Activated CD8-positive, alpha-beta memory T cell treated with anti-CD3 and anti-CD28 coated beads for 48 hours (primary cell): Measurements from ENCODE around the gene CAND1.
A peak's percentile ranks its signal among the peaks of the same experiment; 100 is the strongest.

Experiments used
- DNase-seq, 3 experiments: peaks; one replicate each; pipeline ENCODE4 v3.0.0-alpha.2; 2020; ENCODE audit warnings: low read depth in 2 of 3, low spot score in 2 of 3

The CAND1 gene

DNA sequence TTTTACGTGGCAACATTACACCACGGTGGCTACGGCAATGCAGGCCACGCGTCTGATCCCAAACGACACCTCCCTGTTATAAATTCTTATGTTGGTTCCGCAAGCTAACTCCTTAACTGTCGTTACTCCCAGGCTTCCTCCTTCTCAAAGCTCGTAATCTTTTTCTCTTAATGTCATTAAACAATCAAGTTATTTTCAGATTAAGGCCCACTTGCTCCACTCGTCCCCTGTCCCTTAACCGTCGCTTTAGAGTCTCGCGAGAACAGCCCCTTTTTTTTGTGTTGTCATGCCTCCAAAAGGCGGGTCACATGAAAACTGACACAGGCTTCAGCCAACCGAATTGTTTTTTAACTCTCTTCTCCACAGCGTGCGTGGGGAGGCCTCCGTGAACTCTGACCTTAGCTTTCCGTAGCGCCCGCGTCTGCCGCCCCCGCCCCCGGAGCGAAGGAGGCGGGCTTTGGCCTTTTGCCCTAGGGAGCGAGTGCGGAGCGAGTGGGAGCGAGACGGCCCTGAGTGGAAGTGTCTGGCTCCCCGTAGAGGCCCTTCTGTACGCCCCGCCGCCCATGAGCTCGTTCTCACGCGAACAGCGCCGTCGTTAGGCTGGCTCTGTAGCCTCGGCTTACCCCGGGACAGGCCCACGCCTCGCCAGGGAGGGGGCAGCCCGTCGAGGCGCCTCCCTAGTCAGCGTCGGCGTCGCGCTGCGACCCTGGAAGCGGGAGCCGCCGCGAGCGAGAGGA is at the start of gene CAND1:
CAND1 (plus strand) TSS at position 463 of the 737 bp plus-strand sequence. CDS start 360 bp downstream, outside the sequence.
- DNase-seq, result peak; percentile 77 to 89 (median 87)

DNA sequence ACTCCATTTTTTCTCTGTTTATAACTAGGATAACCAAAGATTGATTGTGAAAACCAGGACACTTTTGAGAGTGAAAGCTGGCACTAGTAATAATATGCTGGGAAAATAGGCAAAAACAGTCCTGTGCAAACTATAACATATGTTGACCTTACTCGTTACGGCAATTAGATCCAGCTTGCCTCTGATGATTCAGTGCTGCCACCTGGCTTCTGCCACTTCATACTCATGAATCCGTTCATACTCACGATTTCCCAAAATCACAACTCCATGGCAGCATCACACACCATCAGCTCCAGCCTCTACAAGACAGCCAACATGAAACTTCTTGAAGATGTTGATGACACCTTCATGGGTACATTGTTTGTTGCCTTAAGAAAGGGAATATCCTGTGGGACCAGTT is 49.1 kb upstream of the CAND1 start:
- no peak for DNase-seq

DNA sequence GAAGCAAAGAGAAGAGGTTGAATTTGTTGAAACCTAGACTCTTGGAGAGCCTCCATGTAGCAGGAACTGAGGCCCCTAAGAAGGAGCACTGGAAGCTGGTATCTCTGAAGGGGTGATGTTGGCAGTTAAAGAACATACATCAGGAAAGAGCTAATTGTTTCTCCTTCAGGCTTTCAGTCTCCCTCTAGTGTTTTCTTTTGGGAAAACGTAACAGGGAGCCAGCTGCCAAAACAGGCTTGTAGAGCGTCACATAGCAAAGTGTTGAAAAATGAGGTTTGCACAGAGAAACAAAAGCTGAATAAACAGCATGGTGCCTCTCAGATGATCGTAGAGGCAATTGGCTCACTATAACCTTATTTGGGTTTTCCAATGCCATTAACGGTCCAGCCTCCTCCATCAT is 46.9 kb upstream of the CAND1 start:
- DNase-seq, result no peak

DNA sequence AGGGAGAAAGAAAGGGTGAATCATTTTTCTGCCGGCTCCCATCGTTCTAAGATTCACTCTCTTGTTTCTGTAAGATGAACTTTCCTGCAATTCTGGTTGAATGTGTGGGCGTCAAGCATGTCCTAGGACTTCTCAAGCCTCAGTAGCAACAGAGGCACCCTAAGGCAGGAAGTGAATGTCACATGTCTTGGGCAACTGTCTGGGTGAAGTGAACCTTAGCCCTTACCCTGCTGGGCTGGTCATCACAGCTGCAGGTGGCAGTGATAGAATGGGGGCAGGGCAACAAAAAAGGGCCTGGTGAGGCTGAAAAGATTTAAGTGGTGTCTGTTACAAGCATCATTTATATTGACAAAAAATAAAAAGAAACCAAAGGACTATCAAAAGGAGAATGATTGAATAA is 45.9 kb upstream of the CAND1 start:
- DNase-seq, result no peak

DNA sequence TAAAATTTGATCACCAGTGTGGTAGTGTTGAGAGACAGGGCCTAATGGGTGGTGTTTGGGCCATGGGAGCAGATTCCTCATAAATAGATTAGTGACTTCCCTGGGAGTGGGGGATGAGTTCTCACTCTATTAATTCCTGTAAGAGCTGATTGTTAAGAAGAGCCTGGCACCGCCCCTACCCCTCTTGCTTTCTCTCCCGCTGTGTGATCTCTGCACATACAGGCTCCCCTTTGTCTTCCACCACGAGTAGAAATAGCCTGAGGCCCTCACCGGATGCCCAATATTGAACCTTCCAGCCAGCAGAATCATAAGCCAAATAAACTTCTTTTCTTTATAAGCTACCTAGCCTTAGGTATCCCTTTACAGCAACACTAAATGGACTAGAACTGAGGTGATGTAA is 31.9 kb upstream of the CAND1 start:
- no peak for DNase-seq

DNA sequence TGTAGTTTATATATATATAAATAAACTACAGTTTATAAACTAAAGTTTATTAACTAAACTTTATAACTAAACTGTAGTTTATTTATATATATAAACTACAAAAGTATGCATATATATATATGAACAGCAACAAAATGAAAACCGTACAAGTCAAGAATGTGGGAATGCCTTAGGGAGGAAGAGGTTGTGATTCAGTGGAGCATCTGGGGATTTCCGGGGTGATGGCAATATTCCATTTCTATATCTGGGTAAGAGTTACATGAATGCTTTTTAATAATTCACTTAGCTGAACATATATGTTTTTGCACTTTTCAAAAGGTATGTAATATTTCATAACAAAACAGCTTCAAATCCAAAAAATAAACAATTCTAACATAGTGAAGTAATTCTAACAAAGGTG is 30.1 kb upstream of the CAND1 start:
- no peak for DNase-seq

DNA sequence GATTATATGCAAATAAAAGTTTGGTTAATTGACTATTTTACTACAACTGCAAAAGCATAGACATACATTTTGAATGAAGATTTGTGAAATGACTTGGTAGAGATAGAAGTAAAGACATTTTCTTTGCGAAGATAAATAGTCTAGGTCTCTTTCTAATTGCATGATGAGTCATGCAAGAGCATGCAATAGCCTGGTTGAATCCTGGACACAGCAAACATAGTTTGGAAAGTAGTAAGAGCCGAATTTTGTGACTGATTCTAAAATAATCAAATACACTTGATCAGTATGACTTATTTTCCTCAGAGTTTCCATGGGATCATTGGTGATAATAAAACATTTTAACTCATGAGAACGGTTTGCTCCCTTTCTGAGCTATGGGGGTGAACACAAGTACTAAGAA is 27.7 kb upstream of the CAND1 start:
- no peak for DNase-seq

DNA sequence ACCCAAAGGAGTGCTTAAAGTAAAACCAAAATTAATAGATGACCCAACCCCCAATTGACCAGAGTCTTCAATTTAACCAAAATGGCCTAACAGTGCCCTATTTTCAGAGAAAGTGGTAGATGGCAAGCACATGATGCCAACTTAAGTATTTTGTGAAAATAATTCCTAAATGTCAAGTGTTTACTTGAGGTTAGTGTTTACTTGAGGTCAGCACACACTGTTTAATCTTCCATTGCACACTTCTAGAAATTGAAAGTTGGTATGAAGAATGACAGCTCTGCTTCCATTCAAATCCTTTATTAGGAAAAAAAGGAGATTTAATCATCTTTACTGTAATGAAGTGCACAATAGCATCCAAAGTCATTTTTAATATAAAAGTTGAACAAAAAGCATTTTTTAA is 25.9 kb upstream of the CAND1 start:
- no peak for DNase-seq

DNA sequence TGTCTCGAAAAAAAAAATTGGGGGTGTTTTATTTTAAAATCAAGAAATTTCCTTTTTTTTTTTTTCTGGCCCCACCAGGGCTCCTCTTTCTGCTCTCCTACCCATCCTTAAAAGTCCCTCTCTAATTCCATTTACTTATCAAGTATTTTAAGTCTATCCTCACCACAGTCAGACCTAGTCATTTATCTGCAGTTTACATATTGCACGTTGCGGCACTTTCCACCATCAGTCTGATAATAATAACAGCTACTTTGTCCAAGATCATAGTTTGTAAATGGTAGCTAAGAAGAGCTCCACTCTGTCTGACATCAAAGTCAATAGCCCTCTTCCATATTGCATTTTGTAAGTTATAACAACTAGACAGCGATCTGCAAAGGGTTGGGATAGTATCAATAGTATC is 23.6 kb upstream of the CAND1 start:
- no peak for DNase-seq

DNA sequence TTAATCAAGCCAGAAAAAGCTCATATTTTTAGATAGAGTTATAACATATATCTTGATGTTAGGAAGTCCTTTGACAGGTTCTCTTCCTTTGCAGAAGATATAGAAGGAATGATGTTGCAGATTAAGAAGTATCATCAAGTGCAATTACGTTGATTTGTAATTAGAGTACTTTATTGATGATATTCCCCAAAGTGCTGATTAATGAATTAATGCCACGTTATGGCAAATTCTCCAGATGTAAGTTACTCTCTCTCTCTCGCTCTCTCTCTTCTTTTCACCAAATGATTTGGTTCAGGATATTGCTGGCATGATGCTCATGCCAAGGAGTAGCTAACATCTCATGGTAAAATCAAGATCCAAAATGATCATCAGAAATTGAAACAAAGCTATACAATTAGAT is 18.1 kb upstream of the CAND1 start:
- no peak for DNase-seq

DNA sequence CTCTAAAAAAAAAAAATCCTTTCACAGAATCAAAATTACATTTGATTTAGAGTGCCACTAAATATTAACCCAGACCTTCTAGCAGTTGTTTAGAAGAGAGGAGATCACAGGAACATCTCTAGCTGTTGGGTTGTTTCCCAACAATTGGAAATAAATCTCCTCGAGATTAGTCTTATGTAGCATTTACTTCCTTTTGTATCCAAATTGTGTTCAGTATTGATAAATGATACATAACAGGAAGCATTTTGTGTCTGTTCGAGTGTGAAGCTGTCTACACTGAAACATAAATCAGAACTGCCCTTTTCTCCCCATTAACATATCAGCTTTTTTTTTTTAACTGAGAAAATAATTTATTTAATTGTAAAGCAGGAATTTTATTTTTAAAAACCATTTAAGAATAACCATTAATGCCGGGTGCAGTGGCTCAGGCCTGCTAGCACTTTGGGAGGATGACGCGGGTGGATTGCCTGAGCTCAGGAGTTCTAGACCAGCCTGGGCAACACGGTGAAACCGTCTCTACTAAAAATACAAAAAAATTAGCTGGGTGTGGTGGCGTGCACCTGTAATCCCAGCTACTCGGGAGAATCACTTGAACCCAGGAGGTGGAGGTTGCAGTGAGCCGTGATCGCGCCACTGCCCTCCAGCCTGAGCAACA is 14.7 kb upstream of the CAND1 start:
- no peak for DNase-seq

DNA sequence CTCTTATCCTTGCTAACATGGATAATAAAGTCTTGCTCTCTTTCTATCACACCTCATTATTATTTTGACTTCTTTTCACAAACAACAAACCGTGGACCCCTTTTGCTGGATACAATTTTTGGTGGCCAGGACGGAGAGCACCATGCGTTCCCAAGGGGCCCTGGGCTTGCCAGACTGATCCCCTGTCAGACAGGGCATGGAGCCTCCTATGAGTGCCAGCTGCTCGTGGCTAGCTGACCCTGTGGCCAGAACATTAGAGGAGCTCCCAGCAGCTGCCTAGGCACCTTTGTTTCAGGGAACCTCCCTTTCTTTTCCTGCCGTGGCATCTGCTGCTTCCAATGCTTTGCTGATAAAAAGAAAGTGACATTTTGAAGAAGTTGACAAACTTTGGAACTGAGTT is 12.5 kb upstream of the CAND1 start:
- DNase-seq, result no peak

DNA sequence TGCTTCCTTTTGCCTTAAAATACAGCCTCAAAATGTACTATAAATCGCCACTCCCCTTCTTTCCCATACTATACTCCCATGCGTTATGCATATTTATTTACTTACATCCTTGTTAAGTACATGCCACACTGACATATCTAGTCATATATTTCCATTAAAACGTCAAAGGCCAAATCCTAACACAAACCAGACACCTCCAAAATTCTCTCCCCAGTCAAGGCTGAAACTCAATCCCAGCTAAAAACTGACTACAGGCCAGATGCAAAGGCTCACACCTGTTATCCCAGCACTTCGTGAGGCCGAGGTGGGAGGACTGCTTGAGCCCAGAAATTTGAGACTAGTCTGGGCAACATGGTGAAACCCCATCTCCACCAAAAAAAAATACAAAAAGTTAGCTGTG is 5.7 kb upstream of the CAND1 start:
- DNase-seq, result no peak

DNA sequence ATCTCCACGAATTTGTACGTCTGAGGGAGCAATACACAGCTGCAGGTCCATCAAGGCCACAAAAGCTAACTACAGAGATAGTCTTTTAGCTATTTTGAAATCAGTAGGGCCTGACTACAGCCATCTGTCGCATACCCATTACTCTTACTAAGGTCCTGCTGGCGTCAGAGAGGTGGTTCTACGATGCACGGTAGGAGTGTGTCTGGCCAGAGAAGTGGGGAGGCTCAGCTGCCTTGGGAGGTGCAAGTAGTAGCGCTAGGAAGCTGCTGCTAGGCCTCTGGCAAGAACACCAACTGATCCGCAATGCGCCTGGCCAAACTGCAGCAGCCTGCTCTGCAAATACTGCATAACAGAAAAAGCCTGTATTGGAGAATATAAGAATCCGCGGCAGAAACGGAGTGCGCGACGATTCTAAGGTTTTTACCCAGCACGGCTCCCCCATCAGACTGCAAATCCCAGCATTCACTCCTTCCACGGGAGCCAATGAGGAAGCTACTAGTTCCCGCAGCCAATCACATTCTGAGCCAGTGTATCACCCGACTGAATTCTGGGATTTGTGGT is 743 bp upstream of the CAND1 start:
- peak; percentile 49 to 62 (median 54) for DNase-seq

DNA sequence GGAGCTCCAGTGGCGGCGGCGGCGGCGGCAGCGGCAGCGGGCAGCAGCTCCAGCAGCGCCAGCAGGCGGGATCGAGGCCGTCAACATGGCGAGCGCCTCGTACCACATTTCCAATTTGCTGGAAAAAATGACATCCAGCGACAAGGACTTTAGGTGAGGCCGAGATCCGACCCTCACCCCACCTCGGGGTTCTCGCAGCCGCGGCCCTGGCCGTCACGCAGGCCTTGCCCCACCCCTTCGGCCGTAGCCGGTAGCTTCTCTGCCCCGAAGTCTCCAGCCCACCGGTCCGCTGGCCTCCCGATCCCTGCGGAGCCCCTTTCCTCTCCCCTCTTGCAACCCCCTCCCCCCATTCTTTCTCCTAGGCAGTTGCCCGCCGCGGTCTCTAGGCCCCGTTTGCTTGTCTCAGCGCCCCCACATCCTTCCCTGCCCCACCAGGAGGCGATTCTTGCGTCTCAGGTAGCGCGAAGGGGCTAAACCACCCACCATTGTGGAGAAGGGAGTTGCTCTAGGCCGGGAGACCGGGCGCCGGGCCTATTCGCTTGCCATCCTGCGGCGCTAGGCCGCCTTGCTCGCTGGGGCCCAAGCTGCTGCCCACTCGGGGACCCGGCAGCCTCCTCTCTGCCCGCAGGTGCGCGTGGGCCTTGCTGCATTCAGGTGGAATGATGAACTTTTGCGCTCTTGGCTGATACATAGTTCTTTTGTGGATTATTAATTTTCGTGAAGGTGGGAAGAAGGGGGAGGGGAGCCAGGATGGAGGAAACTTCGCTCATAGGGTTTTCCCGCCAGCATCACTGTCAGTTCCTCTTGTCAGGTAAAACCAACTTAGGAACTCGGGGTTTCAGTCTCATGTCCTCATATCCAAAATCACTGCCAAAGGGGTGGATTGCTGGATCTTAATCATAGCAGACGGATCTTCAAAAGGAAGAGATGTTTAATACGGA is 745 bp downstream of the CAND1 start:
- DNase-seq, result peak in 2 of 3 experiments; percentile 17 to 27

DNA sequence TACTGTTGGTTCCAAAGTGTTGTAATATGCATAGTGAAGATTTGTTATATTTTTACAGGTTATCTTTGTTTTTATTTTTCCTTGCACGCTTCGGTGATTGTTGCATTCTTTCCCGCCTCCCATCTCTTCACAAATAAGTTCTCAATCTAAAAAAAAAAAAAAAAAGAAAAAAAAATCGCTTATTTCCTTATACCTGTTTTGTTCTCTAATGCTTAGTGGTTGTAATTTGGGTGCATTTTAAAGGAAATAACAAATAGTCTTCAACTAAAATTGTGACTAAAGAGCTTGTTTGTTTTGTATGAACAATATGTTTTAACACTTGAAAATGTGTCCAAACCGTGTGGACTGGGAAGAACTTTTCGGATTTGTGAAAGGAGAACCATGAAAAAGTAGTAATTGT is 1.5 kb downstream of the CAND1 start:
- DNase-seq, result no peak

DNA sequence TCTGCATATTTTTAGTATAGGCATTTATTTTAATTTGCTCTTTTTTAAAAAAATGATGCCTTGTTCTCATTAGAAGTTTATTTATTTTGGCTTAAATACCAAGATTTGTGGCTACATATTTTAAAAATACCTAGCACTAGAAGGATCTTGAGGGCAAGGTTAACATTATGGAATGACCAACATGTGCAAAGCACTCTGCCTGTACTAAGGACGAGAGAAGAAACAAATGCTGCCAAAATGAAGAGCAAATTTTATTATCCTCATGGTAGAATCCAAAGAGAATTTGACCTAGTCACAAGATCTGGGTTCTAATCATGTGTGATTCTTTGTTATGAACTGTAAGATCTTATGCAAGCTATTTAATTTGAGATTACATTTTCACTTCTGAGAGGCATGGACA is 2.8 kb downstream of the CAND1 start:
- DNase-seq, result no peak

DNA sequence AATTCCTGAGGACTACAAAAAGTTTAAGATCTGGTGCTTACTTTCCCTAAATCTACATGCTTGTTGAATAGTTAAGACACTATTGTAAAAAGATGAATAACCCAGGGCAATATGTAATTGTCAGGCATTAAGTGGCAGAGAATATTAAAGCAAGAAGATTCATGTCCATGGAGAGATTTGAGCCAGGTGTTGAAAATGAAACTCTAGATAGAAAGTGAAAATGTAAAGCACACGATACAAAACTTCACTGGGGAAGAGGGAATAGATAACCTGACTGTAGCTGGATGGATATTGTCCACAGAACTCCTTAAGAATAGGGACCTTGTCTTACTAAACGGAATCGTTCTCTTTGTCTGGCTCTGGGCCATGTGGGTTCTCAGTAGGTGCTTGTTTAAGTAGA is 5.0 kb downstream of the CAND1 start:
- no peak for DNase-seq

DNA sequence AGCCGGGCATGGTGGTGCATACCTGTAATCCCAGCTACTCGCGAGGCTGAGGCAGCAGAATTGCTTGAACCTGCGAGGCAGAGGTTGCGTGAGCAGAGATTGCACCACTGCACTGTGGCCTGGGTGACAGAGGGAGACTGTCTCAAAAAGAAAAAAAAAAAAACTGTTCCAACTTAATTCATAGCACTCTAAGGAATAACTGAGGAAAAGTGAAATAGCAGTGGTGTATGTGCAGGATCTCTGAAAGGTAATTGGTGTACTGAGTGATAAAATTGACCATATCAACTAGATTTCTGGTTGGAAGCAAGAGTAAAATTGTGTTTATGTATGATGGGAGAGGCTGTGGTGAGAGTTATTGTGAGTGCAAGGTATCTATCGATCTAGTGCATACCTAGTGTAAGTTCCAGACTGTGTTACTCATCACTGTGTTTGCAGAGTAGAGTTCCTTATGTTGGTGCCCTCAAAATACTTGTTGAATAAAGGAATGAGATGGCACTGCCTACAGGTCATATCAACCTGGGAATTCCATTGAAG is 6.3 kb downstream of the CAND1 start:
- no peak for DNase-seq

DNA sequence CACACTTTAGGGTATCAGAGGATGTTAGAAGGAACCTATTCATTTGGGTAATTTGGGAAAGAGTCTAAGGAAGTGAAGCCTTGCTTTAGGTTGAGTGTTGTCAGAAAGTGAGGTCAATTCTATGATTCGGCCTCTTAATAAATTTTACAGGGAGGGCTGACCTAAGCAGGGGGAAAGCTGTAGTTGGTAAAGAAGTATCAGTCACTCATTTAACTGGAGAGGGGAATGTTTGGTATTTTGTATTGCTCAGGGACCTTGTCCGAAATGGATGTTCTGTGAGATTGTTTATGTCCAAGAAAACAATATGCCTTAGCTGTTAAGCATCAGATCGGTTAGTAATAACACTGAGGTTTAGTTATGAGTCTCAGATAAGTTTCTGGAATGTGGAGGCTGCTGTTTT is 7.3 kb downstream of the CAND1 start:
- DNase-seq, result no peak

DNA sequence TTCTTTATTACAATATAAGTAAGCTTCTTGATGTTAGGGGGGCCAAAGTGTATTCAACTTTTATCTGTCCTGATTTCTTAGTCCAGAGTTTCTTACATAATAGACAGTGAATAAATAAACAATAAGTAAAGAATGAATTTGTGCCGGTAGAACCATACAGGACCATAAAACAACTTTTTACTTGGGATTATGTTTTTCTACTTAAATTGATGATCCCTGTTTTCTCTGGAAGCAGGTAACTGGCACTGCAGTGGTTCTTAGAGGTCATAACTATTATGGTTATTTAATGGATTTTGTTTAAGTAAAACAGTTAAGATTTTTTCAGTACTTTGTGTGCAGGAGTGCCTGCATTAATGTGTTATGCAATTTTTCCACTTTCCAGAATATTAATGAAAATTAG is 10.5 kb downstream of the CAND1 start:
- DNase-seq, result no peak
